HepG2 (cell line): Measurements from ENCODE around the gene ZKSCAN1. TPM values are rescaled to one million over a fixed set of nuclear protein-coding genes. Genes with fewer than 3 reads are reported as not detected.

Source experiments
- CREM ChIP-seq, 2 experiments: sonication (generic) in 1 of 2; formaldehyde crosslinking in 1 of 2; IDR thresholded peaks; 2 replicates each; pipeline versions ENCODE4 v1.4.0 to v1.6.1; 2016 to 2020; ENCODE audit warnings: antibody characterized with exemption in 1 of 2, mild to moderate bottlenecking in 1 of 2, missing genetic modification reagents in 1 of 2
- ELF4 ChIP-seq: sonication (generic); formaldehyde crosslinking; IDR thresholded peaks from 2 replicates; pipeline ENCODE4 v1.5.0; 2020; ENCODE audit warnings: missing genetic modification reagents, mild to moderate bottlenecking, moderate library complexity, borderline replicate concordance
- FOSL1 ChIP-seq: sonication (generic); formaldehyde crosslinking; IDR thresholded peaks from 2 replicates; pipeline ENCODE4 v1.9.0; 2021; ENCODE audit warnings: missing genetic modification reagents, borderline replicate concordance
- FOSL2 ChIP-seq: sonication (generic); formaldehyde crosslinking; IDR thresholded peaks from 2 replicates; pipeline ENCODE4 v1.4.0; 2020; ENCODE audit warnings: missing genetic modification reagents
- FOXK2 ChIP-seq: fragments of 450-650 bp; IDR thresholded peaks from 2 replicates; pipeline ENCODE4 v1.6.1; 2016
- JUN ChIP-seq: sonication (generic); formaldehyde crosslinking; IDR thresholded peaks from 2 replicates; pipeline ENCODE4 v1.4.0; 2020; ENCODE audit warnings: mild to moderate bottlenecking, missing genetic modification reagents
- KLF6 ChIP-seq: IDR thresholded peaks from 2 replicates; pipeline ENCODE4 v1.8.0; 2016; ENCODE audit warnings: missing biosample characterization, missing genetic modification reagents
- NKX3-1 ChIP-seq: sonication (generic); formaldehyde crosslinking; IDR thresholded peaks from 2 replicates; pipeline ENCODE4 v1.5.0; 2020; ENCODE audit warnings: missing genetic modification reagents
- SAFB2 ChIP-seq: sonication (generic); formaldehyde crosslinking; IDR thresholded peaks from 2 replicates; pipeline ENCODE4 v1.5.1; 2020; ENCODE audit warnings: missing genetic modification reagents, low read depth, mild to moderate bottlenecking, borderline replicate concordance
- SALL2 ChIP-seq: sonication (generic); formaldehyde crosslinking; IDR thresholded peaks from 2 replicates; pipeline ENCODE4 v1.8.1; 2023; ENCODE audit warnings: mild to moderate bottlenecking, missing genetic modification reagents, inconsistent platforms
- SRF ChIP-seq: IDR thresholded peaks from 2 replicates; pipeline ENCODE4 v1.6.1; 2011; ENCODE audit warnings: mild to moderate bottlenecking, low read depth, low read length, moderate library complexity
- ZBTB20 ChIP-seq: sonication (generic); formaldehyde crosslinking; IDR thresholded peaks from 2 replicates; pipeline ENCODE4 v1.8.1; 2023; ENCODE audit warnings: missing genetic modification reagents, low read depth, mild to moderate bottlenecking, borderline replicate concordance
- ZNF282 ChIP-seq: fragments of 450-650 bp; IDR thresholded peaks from 2 replicates; pipeline ENCODE4 v1.6.1; 2018; ENCODE audit not compliant: partially characterized antibody
- ZNF30 ChIP-seq: sonication (generic); formaldehyde crosslinking; IDR thresholded peaks from 2 replicates; pipeline ENCODE4 v1.5.0; 2020; ENCODE audit warnings: mild to moderate bottlenecking, missing genetic modification reagents
- ZNF431 ChIP-seq: sonication (generic); formaldehyde crosslinking; IDR thresholded peaks from 2 replicates; pipeline ENCODE4 v1.9.0; 2022; ENCODE audit warnings: missing genetic modification reagents, low read depth, mild to moderate bottlenecking, borderline replicate concordance
- ZNF556 ChIP-seq: sonication (generic); formaldehyde crosslinking; IDR thresholded peaks from 2 replicates; pipeline ENCODE4 v1.4.0; 2020; ENCODE audit warnings: mild to moderate bottlenecking, missing genetic modification reagents, borderline replicate concordance
- ZNF768 ChIP-seq: sonication (generic); formaldehyde crosslinking; IDR thresholded peaks from 2 replicates; pipeline ENCODE4 v1.4.0; 2020; ENCODE audit warnings: missing genetic modification reagents
- ZNF782 ChIP-seq: sonication (generic); formaldehyde crosslinking; IDR thresholded peaks from 2 replicates; pipeline ENCODE4 v1.4.0; 2020; ENCODE audit warnings: missing genetic modification reagents, mild to moderate bottlenecking, borderline replicate concordance
- polyA plus RNA-seq, 8 experiments: library from polyadenylated mRNA; depleted of rRNA in 3 of 8; stranded (reverse) in 7 of 8; unstranded in 1 of 8; fragments of >200 nt; fragmentation: Illumina TruSeq in 4 of 8; extraction: Trizol in 4 of 8; gene quantifications; 2 replicates each; pipeline versions ENCODE4 v1.2.1 to v1.2.3, GENCODE V29; 2011 to 2016; ENCODE audit warnings: low read depth in 4 of 8, missing spikeins in 1 of 8, mixed read lengths in 1 of 8; ENCODE audit not compliant: insufficient read depth in 1 of 8
- total RNA-seq, 5 experiments: library from RNA; depleted of rRNA; stranded (reverse); fragments of >200 nt; fragmentation: Illumina TruSeq; extraction: Trizol; gene quantifications; 2 replicates each; pipeline ENCODE4 v1.2.3, GENCODE V29; 2016; ENCODE audit warnings: low read depth in 1 of 5
- TF ChIP-seq, protein P1 (sequence below): IDR thresholded peaks from 2 replicates; pipeline ENCODE4 v1.6.1; 2012; ENCODE audit warnings: inconsistent platforms
- TF ChIP-seq, protein P2 (sequence below): IDR thresholded peaks from 2 replicates; pipeline ENCODE4 v1.6.1; 2016; ENCODE audit warnings: missing compliant biosample characterization, missing genetic modification reagents, borderline replicate concordance
- TF ChIP-seq, protein P3 (sequence below): sonication (generic); formaldehyde crosslinking; IDR thresholded peaks from 2 replicates; pipeline ENCODE4 v1.8.0; 2022; ENCODE audit warnings: missing genetic modification reagents, mild to moderate bottlenecking, borderline replicate concordance
- TF ChIP-seq, protein P4 (sequence below): sonication (generic); formaldehyde crosslinking; conservative IDR thresholded peaks from 2 replicates; pipeline ENCODE4 v1.8.1; 2023; ENCODE audit warnings: missing genetic modification reagents
- TF ChIP-seq, protein P5 (sequence below): sonication (generic); formaldehyde crosslinking; IDR thresholded peaks from 2 replicates; pipeline ENCODE4 v1.4.0; 2020; ENCODE audit warnings: missing genetic modification reagents

Gene ZKSCAN1
- total and polyA plus RNA-seq, 2 of the 13 experiments (the other 11 are each of a cell fraction or from before 2014, with no cell fraction given), result 46.4 to 60.6 TPM

DNA sequence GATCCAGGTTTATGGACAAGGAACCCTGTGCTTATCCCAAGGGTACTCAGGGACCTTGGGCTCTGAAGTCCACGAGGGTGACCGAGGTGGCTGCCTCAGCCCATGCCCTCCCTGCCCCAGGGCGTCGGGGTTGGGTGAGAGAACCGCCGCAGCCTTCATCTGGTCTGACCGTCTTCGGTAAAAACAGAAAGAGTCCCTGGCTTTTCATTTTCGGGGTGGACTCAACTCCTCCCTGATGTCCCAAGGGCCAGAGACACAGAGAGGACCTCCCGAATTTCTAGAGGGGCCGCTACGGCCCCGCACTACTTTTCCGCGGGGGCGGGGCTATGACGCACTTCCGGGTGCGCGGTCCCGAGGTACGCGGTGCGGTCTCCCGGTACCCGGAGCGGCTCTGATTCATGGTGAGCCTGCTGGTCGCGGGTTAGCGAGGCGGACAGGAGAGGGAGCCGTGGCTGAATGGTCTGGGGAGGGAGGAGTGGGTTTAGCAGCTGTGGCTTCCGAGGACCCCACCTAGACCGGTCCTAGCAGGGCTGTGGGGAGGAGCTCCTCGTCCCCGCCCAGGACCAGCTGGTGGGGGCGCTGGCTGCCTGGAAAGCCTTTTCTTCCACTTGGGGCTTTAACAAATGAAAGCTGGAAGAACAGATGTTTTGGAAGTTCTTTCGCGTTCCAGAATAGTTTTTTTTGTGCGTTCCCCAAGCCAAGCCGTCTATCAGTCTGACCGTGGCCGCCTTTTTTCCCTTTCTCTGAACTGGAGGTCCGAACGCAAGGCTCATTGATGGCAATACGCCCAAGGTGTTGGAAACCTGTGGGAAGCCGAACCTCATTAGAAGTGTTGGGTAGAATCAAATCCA, 34.3 kb downstream of the ZKSCAN1 start, which contains the start of gene ZSCAN21 (continued):
- TF ChIP-seq ZNF431 (CRISPR knock-in tag) (no peak), ZNF782 (peak; percentile 33; the same call in 1 of the 2 replicates), KLF6 (CRISPR knock-in tag) (no peak), ZNF30 (CRISPR knock-in tag) (no peak), FOSL2 (CRISPR knock-in tag) (peak; percentile 59), ZBTB20 (CRISPR knock-in tag) (0 out of 2 replicates have a peak, but pooled peaks have one; percentile 57), NKX3-1 (CRISPR knock-in tag) (0 out of 2 replicates have a peak, but pooled peaks have one; percentile 14), SALL2 (CRISPR knock-in tag) (peak; percentile 43; the same call in 1 of the 2 replicates), FOXK2 (no peak), ZNF556 (CRISPR knock-in tag) (no peak), ZNF282 (no peak), ELF4 (CRISPR knock-in tag) (no peak), CREM (IDR thresholded peaks at IDR 0.05) (peak; percentile 95), CREM (CRISPR knock-in tag; IDR thresholded peaks at IDR 0.05) (no peak), SRF (no peak), FOSL1 (CRISPR knock-in tag) (no peak), JUN (CRISPR knock-in tag) (no peak), ZNF768 (CRISPR knock-in tag) (peak; percentile 34; the same call in 1 of the 2 replicates), SAFB2 (CRISPR knock-in tag) (peak; percentile 64)
- TF ChIP-seq, protein P1, sequence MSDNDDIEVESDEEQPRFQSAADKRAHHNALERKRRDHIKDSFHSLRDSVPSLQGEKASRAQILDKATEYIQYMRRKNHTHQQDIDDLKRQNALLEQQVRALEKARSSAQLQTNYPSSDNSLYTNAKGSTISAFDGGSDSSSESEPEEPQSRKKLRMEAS, result peak; percentile 78
- TF ChIP-seq, protein P2, sequence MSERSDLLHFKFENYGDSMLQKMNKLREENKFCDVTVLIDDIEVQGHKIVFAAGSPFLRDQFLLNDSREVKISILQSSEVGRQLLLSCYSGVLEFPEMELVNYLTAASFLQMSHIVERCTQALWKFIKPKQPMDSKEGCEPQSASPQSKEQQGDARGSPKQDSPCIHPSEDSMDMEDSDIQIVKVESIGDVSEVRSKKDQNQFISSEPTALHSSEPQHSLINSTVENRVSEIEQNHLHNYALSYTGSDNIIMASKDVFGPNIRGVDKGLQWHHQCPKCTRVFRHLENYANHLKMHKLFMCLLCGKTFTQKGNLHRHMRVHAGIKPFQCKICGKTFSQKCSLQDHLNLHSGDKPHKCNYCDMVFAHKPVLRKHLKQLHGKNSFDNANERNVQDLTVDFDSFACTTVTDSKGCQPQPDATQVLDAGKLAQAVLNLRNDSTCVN (CRISPR knock-in tag), result no peak; the same call in none of the 2 replicates
- TF ChIP-seq, protein P3, sequence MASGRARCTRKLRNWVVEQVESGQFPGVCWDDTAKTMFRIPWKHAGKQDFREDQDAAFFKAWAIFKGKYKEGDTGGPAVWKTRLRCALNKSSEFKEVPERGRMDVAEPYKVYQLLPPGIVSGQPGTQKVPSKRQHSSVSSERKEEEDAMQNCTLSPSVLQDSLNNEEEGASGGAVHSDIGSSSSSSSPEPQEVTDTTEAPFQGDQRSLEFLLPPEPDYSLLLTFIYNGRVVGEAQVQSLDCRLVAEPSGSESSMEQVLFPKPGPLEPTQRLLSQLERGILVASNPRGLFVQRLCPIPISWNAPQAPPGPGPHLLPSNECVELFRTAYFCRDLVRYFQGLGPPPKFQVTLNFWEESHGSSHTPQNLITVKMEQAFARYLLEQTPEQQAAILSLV (CRISPR knock-in tag), result peak; percentile 65; the same call in 1 of the 2 replicates
- TF ChIP-seq, protein P4, sequence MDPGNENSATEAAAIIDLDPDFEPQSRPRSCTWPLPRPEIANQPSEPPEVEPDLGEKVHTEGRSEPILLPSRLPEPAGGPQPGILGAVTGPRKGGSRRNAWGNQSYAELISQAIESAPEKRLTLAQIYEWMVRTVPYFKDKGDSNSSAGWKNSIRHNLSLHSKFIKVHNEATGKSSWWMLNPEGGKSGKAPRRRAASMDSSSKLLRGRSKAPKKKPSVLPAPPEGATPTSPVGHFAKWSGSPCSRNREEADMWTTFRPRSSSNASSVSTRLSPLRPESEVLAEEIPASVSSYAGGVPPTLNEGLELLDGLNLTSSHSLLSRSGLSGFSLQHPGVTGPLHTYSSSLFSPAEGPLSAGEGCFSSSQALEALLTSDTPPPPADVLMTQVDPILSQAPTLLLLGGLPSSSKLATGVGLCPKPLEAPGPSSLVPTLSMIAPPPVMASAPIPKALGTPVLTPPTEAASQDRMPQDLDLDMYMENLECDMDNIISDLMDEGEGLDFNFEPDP (CRISPR knock-in tag), result 0 out of 2 replicates have a peak, but pooled peaks have one; percentile 68
- TF ChIP-seq, protein P5, sequence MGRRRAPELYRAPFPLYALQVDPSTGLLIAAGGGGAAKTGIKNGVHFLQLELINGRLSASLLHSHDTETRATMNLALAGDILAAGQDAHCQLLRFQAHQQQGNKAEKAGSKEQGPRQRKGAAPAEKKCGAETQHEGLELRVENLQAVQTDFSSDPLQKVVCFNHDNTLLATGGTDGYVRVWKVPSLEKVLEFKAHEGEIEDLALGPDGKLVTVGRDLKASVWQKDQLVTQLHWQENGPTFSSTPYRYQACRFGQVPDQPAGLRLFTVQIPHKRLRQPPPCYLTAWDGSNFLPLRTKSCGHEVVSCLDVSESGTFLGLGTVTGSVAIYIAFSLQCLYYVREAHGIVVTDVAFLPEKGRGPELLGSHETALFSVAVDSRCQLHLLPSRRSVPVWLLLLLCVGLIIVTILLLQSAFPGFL, result no peak
